IPS-NIHi11 (cell line): ENCODE data around the gene ARHGEF3.

Experiments used
- DNase-seq: peaks from one replicate; pipeline ENCODE4 v3.0.0; 2012; ENCODE audit warnings: mixed read lengths, low spot score

ARHGEF3 gene

DNA sequence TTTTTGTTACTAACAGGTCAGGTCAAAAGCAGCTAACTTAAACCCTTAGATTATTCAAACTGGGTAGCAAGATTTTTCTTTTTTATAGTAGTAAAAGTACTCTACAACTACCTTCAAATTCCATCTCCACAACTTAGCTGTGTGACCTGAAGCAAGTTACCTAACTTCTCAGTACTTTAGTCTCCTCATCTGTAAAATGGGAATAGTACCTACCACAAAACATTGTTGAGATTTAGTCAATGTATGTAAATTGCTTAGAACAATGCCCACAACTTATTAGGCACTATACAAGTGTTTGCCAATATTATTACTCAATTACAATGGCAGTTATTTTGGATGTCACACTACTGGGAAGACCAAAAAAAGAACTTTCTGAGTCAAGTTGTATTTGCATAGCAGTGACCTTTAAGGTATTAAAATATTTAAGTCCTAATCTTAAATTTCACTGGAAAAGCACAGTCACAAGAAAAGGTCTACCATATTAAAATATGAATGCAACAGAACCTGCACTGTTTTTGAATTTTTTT, 121.6 kb downstream of the ARHGEF3 start:
- DNase-seq: no peak
